NB4 (cell line): ENCODE data around the gene AKAP6.

Experiments
- MYC ChIP-seq: IDR thresholded peaks from 2 replicates; pipeline ENCODE4 v1.6.1; 2011; ENCODE audit warnings: low read depth, low read length
- POLR2A ChIP-seq: IDR thresholded peaks from 2 replicates; pipeline ENCODE4 v1.6.1; 2011; ENCODE audit warnings: mild to moderate bottlenecking; ENCODE audit not compliant: insufficient read length; ENCODE audit errors: extremely low read depth
- TF ChIP-seq, protein P1 (sequence below): IDR thresholded peaks from one replicate; pipeline ENCODE4 v1.5.1; 2012; ENCODE audit warnings: low read depth, low read length
- TF ChIP-seq, protein P2 (sequence below): IDR thresholded peaks from 2 replicates; pipeline ENCODE4 v1.6.1; 2011; ENCODE audit warnings: low read depth, low read length

DNA sequence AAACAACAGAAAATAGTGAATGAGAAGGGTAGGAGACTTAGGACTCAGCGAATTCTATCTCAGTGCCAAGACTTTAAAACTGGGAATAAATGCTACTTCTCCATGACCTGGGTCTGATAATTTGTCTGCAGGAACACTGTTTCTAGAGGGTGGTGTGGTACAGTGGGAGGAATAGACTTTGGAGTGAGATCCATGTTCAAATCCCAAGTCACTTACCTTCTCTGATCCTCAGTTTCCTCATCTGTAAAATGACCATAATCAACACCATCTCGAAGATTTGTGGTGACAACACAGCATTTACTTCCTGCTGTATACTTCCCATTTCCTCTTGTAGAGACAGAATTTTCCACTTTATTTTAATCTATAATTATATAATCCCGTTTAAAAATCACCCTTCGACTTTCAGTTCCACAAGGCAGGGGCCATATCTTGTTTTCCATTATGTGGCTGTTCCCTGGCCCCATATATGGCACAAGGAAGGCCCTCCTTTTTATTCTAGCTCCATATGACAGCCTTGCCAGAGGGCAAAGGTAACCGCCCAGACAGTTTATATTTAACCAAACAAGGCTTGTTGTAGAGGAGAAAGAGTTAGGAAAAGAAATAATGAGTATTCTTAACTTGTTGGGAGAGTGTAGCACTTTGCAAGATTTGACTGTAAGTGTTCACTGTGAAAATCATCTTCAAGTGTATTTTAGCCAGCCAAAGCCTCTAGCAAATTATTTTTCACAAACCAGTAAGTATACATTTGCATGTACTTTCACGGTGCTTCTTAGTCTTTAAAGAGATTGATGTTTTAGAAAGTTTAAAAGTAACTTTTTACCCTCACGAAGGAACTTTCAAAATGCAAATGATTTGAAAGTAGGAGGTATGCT is 243.1 kb downstream of the AKAP6 start:
- TF ChIP-seq, protein P1, sequence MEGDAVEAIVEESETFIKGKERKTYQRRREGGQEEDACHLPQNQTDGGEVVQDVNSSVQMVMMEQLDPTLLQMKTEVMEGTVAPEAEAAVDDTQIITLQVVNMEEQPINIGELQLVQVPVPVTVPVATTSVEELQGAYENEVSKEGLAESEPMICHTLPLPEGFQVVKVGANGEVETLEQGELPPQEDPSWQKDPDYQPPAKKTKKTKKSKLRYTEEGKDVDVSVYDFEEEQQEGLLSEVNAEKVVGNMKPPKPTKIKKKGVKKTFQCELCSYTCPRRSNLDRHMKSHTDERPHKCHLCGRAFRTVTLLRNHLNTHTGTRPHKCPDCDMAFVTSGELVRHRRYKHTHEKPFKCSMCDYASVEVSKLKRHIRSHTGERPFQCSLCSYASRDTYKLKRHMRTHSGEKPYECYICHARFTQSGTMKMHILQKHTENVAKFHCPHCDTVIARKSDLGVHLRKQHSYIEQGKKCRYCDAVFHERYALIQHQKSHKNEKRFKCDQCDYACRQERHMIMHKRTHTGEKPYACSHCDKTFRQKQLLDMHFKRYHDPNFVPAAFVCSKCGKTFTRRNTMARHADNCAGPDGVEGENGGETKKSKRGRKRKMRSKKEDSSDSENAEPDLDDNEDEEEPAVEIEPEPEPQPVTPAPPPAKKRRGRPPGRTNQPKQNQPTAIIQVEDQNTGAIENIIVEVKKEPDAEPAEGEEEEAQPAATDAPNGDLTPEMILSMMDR = no peak
- no peak for TF ChIP-seq POLR2A
- TF ChIP-seq, protein P2, sequence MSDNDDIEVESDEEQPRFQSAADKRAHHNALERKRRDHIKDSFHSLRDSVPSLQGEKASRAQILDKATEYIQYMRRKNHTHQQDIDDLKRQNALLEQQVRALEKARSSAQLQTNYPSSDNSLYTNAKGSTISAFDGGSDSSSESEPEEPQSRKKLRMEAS = no peak
- no peak for TF ChIP-seq MYC
